HG02759 (cell line): ENCODE measurements around the gene PRCC.

Experiments
- ATAC-seq: cut with Tn5 transposase; IDR thresholded peaks from one replicate; pipeline ENCODE4 v1.9.1; 2021; ENCODE audit warnings: mild to moderate bottlenecking, moderate library complexity; ENCODE audit not compliant: unreplicated experiment

Gene PRCC

DNA sequence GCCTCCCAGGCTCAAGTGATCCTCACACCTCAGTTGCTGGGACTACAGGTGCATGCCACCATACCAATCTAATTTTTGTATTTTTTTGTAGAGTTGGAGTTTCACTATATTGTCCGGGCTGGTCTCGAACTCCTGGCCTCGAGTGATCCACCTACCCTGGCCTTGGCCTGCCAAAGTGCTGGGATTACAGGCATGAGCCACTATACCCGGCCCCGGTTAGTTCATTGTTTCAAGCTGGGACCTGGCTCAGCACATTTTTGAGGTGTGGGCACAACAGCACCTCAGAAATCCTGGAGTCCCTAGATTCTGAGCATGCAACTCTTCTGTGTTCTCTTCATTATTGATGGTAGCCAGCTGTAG lies 28.0 kb downstream of the PRCC start:
- ATAC-seq, result no peak

DNA sequence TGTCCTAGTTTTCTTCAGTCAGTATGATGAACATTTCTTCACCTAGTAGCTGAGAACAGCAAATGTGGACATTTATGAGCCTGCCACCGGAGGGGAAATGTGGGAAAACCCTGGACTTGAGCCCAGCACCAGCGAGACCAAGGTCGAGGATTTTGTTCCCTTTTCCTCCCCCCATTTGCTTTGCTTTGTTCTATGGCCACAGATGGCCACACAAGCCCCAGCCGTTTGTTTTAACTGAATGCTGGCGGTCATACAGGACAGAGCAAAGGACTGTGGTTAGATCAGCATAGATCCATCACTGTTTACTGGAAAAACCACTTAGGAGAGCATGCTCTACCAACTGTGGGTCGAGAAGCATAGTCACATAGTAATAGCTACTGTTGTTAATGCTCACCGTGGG lies 28.5 kb downstream of the PRCC start:
- no peak for ATAC-seq

DNA sequence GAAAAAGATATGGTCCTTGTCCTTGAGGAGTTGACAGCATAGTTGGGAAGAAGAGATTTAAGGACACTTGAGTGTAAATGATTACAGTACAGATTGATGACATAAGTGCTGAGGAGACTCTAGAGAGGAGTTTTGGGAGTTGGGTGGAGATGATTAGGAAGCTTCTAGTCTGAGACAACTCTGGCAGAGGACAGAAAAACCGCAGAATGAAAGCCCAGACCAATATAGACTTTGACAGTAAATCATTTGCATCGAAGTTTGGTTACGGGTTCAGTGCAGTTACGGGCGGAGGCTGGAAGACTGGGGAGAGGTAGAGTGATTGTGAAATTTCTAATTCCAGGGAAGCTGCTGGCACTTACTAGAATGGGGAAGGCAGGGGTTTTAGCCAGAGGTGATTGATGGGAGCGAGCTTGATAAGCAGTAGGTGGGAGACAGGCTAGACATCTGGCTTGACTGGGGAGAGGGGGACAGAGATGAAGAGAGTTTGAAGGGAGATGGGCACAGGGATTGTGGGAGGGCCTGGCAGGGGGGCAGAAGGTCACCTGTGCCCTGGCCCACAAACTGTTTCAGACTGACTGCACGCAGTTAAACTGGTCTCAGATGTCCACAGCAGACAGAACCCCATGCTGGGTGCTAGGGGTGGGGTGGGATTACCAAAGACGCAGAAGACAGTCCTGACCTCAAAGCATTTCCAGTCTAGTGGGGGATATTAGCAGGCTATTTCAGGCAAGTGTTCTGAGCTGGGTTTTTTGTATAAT lies 29.2 kb downstream of the PRCC start:
- ATAC-seq, result no peak

DNA sequence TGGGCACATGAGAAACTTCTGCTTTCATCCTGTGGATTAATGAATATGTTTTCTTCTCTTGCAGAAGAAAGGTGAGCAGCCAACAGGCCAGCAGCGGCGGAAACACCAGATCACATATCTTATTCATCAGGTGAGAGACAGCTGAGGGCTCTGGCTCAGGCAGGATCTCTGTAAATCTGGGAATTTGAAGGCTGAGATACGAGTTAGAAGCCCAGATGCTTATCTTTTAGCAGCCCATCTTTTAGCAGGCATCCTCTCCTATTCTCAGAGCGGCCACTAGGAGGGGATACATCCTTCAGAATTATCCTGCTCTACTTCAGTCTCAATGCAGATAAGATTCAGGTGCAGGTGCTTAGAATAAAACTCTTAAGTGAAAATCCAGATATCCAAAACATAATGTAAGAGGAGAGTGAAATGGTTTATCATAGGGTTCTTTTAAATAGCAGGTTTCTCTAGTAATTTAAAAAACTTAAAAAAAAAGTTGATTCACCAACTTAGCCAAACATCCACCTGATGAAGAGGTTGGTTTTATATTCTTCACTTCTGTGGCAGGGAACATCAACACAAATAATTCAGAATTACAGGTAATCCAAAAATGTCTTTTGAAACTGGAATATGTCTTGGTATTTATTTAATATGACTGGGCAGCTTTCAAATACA lies 30.0 kb downstream of the PRCC start:
- ATAC-seq, result no peak

DNA sequence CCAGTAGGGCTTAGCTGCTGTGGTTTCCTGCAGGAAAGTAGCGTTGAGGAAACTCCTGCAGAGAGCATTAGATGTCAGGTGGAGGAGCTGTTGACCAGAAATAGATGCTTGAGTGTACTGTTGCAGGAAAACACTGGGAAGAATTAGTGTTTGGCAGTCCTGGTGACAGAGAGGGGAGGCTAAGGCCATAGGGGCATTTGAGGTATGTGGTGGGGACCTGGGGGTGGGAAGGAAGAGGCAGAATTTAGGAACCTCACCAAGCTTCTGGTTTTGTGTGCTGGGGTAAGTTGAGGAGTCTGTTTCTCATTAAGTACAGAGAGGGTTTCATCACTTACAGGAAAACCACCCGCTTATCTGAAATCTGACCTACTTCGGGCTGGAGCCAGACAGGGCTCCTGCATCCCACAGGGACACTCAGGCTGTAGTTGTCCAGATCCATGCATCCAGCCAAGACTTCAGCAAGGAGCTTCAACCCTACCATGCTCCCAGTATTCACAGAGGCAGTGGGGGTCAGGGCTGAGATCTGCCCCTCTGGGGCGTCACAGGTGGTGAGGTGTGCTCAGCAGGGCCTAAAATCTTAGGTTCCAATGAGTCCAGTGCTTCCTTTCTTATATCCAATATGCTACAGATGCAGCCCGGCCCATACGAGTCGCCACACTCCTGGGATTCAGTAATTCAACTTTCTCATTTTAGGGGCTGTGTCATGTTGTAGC lies 34.2 kb downstream of the PRCC start:
- no peak for ATAC-seq

DNA sequence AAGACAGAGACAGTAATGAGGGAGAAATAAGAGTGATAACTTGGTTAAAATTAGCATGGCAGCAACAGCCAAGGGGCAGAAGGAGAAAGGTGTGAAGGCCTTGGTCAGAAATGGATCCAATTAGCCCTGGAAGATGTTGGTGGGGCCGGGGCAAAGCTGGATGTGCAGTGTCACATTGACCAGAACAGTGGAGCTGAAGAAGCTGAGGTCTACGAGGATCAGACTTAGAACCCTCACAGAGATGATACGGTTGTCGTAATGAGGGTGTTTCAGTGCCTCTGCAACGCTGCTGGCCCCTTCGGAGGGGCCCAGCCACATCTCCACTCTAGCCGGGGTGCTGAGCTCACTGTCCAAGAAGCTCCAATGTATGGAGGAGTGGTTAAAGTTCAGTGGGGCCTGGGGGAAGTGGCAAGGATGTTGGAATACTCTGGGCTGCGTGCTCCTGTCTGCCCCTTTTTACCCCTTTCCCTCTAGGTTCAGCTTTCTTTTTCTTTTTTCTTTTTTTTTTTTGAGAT lies 35.1 kb downstream of the PRCC start:
- ATAC-seq, result no peak

DNA sequence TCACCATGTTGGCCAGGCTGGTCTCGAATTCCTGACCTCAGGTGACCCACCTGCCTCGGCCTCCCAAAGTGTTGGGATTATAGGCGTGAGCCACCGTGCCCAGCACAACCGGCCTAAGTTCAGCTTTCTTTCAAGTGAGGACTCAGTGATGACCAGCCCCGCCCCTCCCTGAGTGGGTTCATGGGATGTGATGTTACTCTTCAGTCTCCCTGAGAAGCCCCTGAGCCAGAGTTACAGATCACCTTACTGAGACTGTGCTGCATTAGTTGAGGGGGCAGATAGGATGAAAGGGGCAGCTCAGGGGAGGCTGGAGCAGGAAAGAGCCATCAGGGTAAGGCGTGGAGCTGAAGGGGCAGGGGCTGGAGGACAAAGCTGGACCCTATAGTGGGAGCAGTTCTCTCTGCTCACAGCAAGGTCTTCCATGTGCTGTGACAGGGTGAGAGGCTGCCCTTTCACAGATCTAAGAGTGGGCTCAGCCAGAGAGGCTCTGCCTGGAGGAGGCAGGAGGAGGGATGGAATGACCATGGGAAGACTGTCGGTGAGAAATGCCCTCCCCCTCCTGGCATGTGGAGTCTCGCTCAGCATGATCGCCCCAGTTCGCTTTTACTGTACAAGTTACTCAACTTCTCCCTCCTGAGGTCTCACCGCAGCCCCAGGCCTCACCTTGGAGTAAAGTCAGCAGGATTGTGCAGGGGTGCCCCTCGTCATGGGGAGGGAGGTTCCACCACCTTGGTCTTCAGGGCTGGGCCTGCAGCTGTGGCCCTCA lies 35.9 kb downstream of the PRCC start:
- ATAC-seq, result no peak

DNA sequence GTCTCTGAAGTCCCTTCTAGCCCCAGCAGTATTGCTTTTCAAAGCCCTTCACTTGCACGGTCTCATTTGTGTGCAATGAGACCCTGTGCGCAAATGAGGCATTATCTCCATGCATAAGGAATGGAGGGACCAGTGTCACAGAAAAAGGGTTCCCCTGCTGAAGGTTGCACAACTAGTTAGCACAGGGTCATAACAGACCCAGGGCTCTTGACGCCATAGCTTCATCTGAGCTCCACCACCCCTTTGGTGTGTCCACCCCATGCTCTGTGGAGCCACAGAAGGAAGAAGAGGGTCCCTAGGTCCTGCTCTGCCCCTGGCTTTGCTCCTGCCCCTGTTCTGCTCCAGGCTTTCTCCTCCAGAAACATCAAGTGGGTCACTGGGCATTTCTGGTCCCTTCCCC lies 36.7 kb downstream of the PRCC start:
- ATAC-seq, result no peak

DNA sequence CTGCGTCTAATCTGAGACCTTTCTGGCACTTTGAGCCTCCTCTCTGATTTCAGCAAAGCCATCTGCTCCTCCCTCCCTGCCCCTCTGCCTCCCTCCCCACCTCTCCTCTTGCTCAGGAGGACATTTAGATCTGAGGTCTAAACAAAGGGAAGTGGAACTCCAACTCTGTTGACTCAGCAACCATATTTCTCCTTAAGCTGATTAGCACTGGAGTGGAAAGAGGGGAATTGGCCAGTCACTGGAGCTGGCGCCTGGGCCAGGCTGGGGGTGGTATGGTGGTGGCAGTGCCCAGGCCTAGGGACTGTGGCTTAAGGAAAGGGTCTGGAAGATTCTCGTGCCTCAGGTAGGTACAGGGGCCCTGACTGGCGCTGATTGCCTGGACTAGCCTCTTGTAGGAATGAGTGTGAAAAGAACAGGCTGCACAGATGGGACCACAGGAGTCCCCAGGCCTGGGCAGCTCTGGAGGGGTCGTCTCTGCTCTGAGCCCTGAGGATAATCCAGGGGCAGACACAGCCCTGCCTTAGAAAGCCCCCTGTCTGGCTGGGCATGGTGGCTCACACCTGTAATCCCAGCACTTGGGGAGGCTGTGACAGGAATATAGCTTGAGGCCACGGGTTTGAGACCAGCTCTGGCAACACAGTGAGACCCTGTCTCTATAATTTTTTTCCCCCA lies 37.4 kb downstream of the PRCC start:
- no peak for ATAC-seq

DNA sequence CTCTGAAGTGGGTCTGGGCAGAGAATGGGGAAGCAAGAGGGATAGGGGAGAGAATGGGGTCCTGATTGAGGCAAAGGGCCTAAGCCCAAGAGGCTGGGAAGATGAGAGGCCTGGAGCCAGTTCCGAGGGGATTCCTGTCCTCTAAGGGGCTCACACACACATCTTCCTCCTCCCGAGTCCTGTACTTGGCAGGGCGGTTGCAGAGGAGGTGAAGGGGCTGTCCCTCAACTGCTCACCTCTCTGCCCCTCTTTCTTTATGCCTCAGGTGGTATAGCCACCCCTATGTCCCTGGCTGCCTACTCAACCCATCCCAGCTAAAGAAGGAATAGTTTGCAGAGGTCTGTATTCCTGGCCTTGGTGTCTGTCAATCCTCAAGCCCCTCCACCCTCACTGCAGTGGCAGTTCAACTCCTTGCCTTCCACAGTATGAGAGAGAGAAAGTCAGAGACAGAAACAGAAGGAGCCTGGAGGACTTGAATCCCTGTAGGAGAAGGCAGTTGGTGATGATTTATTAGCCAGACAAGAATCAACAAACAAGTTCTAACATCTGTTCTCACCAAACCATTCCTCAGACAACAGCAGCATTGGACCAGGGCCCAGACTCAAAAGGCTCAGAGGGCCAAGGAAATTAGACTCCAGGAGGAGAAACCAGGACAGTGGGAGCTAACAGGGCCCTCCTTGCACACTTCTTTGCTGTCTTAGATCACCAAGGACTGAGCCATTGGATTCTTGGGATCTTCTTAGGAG lies 38.6 kb downstream of the PRCC start:
- no peak for ATAC-seq

DNA sequence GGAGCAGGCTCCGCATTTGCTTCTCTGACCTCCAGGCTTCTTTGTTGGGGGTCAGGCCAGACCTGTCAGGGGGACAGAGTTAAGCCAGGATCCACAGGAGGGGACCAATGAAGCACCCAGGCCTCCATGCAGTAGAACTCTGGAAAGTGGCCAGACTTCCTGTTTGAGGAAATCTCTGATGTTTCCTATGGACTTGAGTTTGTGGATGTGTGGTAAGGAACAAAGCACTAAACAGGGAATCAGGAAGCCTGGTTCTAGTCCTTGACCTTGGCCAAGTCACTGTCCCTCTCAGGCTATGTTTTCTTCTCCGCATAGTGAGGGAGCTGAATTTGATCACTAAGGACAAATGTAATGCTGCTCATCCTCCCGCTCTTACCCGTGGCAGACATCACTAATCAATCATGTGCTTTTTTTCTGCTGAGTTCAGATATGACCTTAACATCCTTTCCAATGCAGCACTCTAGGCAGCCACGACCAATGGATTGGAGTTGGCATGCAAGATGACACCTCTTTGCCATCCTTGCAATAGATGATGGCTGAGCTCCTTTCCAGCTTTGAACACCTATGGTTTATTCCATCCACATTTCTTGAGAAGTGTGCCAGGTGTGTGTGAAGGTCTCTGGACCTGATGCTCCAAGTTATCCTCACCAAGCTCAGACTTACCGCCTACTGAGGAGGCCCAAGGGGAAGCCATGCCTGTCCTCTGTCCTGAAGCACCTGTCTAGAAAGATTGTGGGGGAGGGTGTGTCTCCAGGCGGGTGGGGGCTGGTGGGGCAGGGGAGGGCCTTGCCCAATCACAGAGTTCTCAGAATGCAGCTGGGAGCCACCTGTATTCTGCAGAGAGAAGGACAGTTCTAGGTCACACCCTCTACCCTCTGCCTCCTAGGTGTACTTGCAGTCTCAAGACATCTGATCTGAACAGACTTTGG lies 39.4 kb downstream of the PRCC start:
- no peak for ATAC-seq

DNA sequence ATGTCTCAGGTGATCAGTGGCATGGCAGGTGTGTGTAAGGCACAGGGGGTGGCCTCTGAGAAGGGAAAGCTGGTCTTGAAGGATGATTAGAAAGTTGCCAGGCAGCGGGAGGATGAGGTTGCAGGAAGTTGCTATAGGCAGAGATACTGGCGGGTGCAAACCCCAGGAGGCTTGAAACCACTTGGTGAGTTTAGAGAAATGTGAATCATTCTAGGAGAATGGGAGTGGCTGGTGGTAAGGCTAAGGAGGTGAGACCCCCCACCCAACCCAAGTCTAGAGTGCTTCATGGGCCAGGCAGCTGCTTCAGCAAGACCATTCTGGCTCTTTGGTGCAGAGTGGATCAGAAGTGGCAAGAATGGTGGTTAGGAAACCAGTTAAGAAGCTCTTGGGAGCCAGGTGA lies 40.3 kb downstream of the PRCC start:
- ATAC-seq, result no peak

DNA sequence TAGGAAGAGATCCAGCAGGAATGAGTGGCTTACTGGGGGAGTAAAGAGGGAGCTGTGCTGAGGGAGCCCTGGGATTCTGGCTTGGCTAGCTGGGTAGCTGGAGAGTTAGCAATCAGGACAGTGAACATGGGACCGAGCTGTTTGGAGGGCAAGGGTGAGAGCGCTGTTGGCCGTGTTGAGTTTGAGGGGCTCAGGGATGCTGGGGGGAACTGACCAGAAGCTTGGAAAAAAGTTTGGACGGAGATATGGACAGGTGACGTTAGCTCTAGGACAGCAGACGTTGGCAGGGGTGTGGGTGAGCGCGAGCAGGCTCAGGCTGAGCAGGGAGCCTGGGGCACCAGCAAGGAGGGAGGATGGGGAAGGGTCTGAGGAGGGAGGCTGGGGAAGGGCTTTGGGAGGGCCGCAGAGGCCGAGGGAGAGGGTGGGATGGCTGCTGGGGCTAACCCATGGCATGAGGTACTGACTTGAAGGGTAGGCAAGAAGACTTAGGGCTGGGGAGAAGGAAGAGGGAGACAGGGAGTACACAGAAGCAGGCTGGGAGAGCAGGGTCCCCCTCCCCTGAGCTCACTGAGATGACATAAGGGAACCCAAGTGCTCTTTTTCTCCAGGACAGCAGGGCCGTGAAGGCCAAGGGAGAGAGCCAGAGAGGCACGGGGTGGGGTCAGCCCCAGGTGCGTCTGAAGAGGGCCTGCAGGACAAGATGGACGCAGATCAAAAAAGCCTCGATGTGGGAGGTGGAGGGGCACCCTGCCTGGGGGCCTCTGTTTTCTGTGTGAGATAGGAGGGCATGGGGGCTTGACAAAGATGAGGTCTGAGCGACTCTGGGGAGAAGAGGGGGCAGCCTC lies 41.1 kb downstream of the PRCC start:
- ATAC-seq, result no peak

DNA sequence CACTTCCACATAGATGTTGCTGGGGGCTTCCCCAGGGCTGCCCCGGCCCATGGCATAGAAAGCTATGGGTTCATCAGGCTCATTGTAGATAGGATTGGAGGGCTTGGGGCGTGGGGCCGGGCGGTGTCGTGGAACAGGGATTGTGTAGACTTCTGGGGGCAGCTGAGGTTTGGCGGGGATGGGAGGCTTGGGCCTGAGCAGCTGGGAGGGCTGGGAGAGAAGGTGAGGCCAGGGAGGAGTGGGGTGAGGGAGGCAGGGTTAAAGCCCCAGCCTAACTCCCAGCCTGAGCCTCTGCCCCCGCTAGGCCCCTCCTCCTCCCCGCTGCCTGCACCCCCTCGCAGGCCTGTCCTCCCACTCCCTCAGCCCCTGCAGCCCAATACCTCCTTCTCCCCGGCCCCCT lies 41.9 kb downstream of the PRCC start:
- no peak for ATAC-seq

DNA sequence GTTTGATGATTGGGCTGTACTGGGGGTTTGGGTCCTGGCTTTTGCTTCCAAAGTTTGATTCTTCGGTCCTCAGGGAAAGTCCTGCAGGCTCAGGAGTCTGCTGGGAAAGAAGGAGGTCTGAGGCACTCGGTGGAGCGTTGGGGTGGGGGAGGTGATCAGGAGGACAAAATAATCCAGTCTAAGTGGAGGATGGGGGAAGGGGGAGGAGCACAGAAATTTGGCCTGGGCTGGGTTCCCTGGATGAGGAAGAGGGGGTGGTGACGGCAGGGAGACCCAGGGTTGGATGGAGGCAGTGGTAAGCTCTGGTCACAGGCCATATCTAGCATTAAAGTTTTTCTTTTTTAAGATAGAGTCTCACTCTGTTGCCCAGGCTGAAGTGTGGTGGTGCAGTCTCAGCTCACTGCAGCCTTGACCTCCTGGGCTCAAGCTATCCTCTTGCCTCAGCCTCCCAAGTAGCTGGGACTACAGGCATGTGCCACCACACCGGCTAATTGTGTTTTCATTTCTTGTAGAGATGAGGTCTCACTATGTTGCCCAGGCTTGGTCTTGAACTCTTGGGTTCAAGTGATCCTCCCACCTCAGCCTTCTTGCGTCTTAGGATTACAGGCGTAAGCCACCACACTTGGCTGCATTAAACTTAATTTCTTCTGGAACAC lies 42.5 kb downstream of the PRCC start:
- ATAC-seq, result no peak

DNA sequence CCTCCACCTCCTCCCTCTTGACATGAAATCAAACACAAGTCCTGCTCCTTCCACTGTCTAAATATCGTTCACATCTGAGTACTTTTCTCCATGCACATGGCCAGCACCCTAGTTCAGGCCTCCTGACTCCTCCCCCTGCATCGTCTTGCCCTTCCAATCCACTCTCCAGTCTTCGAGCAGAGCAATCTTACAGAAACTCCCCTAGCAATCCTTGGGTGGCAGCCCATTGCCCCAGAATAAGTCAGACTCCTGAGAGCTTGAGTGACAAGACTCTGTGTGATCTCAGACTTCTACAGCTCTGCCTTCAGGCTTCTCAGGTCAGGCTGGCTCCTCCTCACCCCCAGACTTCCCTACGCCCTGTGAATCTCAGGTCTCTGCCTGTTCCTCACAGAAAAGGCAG lies 43.8 kb downstream of the PRCC start:
- no peak for ATAC-seq

DNA sequence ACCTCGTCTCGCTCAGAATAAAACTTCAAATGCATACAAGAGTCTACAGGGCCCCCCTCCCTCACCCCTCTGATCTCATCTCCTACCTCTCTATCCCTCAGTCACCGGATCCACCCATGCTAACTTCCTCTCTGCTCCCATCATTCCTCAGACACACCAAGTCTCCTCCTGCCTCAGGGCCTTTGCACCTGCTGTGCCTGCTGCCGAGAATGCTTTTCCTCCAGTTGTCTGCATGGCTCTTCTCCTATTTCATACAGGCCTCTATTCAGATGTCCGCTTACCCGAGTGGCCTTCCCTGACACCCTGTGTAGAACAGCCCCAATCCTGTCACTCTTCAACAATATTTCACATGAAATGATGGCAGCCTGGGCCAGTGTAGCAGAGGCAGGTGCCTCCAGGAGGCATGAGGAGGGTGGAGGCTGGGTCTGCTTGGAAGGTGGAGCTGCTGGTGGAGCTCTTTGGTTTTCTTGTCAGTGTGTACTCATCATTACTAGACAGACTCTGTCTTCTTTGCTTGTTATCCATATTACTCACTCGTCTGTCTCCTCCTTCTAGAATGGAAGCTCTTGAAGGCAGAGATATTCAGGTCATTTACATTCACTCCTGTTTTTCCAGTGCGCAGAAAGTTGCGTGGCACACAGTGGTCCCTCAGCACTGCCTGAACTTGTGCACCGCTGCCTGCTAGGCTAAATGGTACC lies 45.1 kb downstream of the PRCC start:
- ATAC-seq, result no peak
